ENCODE results near the gene CTPS2.

CTPS2 gene

GRCh38 chrX:16544969-16545368 lies 167.5 kb downstream of the CTPS2 start:
- no peak for DNase-seq

Data from AML-193 (cell line).